Umbilical cord (tissue), 2 donors: ENCODE data around the gene NAV2. TPM values are rescaled to one million over a fixed set of nuclear protein-coding genes. Genes with fewer than 3 reads are reported as not detected.
A peak's percentile ranks its signal among the peaks of the same experiment; 100 is the strongest.

Experiments
- DNase-seq: peaks from one replicate; pipeline ENCODE4 v3.0.0-alpha.2; 2015; ENCODE audit warnings: low spot score
- total RNA-seq: library from RNA; depleted of rRNA; stranded (reverse); fragments of >200 nt; gene quantifications from one replicate; pipeline ENCODE4 v1.2.3, GENCODE V29; 2014; ENCODE audit warnings: low replicate concordance; ENCODE audit not compliant: insufficient read depth

The NAV2 gene
- total RNA-seq, 1 donor from 2014 or later: 14.7 TPM

DNA sequence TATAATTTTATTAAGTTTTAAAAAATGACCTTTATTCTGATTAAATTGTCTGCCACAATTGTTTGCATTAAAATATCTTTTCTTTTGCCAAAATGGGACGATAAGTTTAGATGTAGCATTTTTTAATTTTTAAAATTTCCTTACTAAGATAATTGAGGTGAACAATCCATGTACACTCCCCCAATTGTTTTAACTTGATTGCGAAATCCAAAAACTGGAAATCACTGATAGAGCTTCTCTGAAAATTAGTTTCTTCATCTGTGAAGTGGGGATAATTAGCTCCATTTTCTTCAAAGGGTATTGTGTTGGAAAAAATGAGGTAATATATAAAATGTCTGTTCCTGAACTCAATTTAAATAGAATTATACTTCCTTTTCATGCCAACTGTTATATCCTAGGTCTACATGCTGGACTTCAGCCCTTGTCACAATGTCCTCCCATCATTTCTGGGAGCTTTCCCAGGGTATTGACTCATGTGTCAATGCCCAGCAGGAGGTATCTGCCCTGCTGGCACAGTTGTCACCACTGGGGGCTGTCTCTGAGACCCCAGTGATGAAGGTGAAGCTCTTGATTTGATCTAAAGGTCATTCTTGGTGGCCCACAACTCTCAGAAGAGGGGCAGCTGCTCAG is 28.7 kb upstream of the NAV2 start:
- DNase-seq: no peak

DNA sequence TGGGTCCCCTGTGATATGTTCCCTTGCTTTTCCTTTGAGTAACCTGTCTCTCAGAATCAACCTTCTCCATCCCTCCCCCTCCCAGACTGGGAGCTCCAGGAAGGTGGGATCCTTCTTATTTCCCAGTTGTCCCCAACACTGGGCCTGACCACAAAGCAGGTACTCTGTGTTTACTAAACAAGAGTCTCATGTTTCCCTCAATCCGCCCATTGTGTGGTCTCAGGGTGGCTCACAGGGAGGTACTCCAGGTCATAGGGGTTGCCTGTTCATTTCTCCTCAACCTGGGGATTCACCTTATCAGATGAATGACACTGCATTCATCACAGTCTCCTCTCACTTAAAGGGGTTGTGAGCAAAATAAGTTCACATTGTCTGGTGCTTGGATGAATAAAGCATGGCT is 26.4 kb upstream of the NAV2 start:
- DNase-seq: no peak

DNA sequence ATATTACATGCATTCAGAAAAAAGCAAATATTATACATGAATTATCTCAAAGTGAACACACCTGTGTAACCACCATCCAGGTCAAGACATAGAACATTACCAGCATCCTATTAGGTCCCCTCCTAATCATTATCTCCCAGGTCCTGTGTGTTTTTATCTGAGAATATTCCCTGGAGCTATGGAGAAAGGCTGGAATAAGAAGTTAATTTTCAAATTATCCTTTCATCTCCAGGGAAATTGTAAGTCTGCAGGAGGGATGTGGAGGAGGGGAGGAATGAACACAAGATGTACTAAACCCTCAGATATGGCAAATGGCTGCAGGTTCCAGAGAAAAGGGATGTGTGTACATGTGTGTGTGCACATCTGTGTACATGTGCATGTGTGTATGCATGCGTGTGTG is 25.2 kb upstream of the NAV2 start:
- DNase-seq: no peak

DNA sequence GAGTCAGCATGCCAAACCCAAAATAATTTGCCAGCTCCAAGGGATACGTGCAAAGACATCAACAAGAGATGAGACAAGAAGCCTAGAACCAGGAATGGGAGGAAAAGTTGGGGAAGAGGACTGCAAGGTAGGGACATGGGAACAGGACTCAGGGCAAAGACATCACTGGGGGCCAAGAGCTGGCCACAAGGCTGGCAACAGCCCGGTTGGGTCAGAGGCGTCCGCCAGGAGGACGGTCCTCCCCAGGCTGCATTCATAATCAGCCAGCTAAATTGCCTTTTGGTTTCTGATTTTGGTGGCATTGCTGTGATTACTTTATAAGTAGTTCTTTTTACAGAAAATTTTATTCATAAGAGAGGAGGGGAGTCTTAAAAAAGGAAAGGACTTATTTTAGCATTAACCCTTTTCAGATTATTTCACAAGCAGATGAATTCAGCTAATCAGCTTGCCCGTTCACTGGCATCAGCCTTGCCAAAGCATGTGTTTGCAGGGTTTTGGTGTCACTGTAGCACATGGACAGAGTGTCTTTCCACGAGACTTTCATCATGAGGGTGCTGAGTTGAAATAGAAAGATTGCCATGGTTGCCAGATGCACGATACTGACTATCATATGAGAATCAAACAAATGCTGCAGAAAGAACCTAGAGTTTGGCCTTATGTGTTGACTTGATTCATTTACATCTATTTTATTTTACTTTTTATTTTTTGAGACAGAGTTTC is 23.2 kb upstream of the NAV2 start:
- no peak for DNase-seq

DNA sequence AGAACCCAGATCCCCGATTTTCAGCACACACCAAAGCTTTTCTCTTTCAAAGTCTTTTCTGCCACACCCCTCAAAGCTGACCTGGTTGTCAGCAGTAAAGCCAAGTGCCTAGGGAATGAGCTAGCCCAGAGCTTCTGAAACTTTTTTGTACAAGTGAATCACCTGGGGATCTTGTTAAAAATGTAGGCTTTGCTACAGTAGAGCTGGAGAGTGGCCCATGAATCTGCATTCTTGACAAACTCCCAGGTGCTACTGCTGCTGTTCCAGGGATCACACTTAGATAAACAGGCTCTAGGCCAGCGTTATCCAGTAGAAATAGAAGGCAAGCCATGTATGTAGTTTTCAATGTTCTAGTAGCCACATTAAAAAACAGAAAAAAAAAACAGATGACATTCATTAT is 21.8 kb upstream of the NAV2 start:
- no peak for DNase-seq

DNA sequence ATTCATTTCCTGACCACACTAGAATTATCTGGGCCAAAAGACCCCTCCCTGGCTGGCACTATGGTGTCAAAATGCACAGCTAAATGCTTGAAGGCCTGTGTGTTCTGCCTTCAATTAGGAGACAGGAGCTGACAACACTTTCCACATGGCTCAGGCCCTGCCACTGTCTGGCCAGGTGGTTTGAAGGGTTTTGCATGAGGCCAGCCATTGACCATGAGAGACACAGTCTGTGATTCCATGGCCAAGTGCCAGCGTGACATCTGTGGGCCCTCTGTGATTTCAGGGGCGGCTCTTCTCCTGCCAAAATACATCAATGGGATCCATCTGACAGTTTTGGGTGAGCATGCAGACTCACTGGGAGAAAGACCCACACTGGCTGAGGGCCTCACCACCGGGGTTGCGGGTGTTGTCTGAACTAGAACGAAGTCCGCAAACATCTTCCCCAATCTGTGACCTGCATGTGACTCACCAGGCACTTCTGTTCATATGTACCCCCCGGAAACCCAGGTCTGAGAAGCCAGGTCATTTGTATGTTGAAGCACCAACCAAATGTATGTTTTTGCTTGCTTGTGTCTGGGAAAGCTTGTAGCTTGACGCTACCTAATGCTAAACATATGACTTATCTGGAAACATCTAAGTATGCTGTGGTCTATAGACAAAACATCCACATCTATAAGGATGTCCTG is 20.7 kb upstream of the NAV2 start:
- DNase-seq: no peak

DNA sequence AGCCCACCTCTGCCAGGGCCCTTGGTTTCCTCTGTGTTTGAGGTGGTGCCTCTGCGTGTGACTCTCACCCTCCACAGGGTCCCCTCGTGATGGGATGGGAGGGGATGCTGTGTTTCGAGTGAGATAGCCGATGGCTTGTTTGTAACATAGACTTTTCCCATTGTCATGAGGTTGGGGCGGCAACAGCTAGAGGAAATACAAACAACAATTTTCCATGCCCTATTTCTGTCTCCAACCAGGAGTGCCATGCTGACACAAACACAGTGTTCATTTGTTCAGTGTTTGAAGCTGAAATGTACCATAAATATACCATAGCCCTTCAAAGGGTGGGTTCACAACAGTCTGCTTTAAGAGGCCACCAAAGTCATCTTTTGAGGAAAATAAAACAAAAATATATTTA is 19.5 kb upstream of the NAV2 start:
- DNase-seq: no peak

DNA sequence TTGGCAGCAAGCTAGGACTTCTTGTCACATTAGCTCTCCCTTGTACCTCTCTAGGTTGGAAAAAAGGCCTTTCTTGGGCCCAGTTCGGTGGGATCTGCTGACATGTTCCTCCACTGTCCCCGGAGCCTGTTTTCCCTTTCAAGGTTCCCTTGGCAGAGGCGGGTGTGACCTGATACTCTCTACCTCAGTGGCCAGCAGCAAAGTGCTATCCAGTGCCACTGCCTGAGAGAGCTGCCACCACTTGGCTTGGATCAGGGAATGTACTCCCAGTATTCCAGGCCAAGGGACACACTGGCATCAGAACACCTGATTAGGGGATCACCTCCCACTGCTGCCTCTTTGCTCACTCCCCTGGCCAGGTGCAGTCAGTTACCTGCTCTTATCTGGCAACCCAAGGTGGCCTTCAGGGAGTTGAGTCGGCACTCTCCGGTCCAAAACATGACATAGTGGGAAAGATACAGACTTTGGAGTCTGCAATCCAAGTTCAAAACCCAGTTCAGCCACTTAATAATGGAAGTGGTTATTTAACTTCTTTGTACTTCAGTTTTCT is 17.8 kb upstream of the NAV2 start:
- no peak for DNase-seq

DNA sequence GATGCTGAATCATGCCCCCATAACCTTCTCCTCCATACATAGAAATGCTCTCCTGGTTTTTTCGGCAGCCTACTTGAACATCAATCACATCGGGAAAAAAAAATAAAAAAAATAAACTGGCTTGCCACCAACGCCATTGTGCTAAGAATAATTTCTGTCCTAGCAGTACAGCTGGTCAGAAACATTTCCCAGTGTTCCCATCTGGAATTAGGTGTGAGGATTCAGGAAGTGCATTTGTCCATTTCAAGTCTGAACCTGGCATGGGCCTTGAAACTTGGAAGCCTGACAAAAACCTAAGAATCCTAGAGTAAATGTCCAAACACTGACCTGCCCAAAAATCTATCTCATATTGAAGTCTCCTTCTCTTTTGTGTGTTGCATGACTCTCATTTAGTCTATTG is 16.6 kb upstream of the NAV2 start:
- DNase-seq: no peak

DNA sequence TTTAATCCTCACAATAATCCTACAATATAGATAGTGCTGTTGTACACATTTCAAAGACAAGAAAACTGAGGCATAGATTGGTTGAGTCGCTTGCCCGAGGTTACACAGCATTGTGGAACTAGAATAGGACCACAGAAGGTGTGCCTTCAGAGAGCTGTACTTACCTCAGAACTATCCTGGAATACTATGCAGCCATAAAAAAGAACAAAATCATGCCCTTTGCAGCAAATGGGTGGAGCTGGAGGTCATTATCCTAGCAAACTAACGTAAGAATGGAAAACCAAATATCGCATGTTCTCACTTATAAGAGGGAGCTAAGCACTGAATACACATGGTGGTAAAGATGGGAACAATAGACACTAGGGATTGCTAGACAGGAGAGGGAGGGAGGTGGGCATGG is 15.7 kb upstream of the NAV2 start:
- no peak for DNase-seq

DNA sequence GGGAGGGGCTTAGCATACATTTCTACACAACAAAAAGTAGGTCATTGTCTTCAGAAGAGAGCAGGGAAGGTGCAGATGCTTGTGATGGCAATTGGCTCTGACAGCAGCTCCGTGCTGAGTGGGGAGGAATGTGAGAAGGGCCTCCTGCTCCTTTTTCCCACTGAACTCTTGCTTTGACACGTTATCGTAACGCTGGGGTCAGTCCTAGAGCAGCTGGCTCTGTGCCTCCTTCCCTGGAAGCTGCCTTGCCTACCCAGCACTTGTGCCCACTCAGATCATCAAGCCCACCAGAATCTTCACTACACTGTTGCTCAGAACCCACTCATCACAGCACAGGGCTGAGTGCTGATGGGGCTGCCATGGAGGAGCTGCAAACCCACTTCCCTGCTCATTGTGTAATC is 14.9 kb upstream of the NAV2 start:
- DNase-seq: no peak

DNA sequence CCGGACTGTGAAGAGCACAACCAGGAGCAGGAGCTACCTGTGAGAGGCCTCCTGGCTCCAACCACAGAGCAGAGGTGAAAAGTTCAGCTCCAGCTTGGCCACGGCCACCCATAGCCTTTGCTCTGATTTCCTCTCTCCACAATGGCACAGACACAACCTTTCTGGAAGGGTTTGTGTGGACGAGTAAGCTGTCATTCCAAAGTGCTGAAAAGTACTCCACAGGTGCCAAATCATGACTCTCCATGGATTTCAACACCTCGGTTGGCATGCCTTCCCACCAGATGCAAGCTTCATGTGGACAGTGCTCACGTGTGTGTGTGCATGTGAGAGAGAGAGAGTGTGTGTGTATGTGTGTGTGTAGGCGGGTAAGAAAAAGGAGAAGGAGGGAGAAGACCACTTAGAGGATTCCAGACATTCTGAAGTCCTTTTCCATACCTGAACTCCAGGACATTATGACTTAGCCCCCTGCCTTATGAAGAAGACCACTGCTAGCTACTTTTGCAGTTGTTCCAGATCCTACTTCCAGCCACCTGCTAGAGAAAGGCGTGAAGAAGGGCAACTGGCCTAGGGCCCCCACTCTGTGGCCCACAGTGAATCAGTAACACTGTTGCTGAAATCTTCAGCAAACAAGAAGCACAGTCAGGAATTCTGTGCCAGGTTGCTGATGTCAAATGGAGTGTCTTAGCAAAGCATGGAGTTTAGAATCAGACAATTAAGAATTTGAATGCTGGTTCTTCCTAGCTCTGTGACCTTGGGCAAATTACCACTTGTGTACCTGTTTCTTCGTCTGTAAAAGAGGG is 13.9 kb upstream of the NAV2 start:
- no peak for DNase-seq

DNA sequence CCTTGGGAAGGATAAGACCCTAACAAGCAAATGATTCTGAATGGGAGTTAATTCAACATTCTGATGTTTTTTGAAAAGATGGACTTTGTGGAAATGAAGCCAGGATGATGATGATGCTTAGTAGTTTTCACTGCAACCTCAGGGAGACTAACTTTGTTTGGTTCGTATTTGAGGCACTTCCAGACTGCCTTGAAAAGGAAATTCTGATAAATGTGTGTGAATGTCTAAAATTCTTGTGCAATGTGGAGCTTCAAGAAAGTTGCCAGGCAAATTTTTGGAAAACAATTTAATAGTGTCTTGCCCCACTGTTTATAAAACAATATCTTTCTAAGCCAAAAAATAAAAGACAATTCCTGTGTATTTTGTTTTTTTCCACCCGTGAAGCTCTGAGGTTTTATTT is 11.2 kb upstream of the NAV2 start:
- no peak for DNase-seq

DNA sequence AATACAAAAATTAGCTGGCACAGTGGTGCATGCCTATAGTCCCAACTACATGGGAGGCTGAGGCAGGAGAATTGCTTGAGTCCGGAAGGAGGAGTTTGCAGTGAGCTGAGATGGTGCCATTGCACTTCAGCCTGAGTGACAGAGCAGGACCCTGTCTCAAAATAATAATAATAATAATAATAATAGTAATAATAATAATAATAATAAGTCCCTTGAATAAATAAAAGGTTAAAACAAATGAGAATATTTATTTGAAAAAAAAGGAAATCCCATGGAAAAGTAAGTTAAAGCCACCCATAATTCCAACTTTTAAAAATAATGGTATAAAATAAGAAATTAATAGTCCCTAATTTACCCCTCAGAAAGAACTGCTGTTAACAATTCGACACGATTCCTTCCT is 10.0 kb upstream of the NAV2 start:
- no peak for DNase-seq

DNA sequence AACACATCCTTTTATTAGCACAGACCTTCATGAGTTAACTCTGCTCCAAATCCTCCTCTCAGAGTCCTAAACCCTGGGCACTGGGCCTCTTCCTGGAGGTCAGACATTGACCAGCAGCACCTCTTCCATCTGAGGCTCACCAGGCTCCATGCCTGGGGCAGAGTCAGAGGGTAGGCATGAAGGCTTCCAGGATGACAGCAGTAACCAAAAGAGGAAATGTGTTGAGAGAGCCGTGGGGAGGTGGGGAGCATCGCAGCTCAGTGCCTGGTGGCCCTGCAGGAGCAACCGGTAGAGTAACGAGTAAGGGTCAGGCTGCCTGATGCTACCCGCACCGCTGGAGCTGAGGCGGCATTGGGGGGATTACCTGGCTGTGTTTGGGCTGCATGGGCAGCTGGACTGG is 9.4 kb upstream of the NAV2 start:
- DNase-seq: no peak

DNA sequence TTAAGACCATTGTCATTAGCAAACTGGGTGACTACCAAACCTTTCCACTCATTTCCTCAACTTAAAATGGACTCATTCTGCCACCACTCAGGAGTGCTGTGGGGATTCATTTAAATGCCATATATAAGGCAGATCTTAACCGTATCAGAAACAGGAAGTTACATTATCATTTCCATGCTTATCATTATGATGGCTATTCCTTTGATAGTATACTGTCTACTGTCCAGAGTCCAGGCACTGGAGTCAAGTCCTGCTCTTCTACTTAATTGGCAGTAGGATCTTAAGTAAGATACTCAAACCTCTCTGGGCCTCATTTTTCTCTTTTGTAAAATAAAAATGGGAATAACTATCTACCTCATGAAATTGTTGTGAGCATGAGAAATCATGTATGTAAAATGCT is 8.4 kb upstream of the NAV2 start:
- DNase-seq: no peak

DNA sequence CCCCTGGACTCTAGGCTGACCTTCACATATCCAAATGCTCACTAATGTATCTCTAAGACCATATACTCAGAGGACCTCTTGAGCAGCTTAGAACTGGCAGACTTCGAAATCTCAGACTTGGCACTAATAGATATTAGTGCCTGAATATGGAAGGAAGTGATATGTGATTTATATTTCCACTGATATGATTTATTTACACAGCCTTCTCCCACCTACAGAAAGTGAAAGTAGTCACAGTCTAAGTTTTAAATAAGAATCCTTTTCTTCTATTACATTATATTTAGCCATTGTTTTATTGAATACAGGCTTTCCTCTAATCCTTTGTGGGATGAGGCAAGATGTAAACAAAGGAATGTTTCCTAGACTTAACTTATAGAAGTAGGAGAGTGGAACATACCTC is 6.7 kb upstream of the NAV2 start:
- DNase-seq: no peak

DNA sequence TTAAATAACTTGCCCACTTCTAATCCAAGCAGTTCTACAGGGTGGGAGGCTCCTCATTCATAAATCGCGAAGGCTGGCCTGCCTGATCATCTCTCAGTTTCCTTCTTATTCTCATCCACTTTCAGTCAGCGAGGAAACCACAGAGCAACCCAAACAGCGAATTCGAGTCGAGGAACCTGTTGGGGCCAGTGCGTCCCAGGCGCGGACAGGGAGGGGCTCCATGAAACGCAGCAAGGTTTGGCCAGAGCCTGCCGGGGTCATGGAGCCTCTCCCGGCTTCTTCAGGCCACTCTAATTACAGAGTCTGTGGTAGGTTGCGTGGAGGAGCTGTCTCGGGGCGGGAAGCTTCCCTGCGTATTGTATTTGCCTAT is 741 bp upstream of the NAV2 start:
- no peak for DNase-seq

DNA sequence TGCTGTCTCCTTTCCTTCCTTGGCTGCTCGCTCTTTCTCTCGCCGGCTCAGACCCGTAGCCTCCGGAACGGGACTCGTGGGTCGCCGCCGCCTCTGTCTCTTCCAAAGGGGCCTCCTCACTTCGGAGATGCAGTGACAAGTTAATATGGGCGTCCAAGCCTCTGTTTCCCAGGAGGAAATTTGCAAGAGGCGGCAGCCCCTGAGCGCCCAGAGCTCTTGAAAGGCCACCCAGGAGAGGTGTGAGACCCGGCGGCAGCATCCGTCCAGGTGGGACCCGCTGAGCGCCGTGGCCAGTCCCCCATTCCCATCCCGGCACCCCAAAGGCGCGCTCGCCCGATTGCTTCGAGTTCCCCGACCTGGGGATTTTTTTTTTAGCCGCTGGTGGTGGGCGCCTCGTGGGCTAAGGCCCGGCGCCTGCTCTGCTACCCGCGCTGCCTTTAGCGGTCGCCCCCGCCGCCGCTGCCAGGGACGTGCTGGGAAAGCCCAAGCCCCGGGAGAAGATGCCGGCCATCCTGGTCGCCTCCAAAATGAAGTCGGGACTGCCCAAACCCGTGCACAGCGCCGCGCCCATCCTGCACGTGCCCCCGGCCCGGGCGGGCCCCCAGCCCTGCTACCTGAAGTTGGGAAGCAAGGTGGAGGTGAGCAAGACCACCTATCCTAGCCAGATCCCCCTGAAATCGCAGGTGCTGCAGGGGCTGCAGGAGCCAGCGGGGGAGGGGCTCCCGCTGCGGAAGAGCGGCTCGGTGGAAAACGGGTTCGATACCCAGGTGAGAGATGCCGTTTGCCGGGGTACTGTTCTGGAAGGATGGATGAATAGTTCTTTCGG is 772 bp downstream of the NAV2 start:
- DNase-seq: no peak

DNA sequence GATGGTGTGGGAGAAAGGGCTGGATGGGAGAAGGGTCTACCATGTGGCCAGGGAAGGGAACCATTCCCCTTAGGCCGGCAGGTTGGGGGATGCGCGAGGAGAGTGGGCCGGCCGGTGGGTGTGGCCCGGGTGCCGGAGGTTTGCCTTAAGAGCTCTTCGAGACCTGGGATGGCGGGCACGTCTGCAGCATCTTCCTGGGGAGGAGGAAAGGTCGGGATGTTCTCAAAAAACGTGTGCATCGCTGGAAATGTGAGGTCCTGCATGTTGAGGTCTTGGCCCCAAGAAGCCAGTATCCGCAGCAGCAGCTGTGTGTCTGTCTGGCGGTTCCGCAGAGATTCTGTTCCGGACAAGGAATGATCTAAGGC is 1.4 kb downstream of the NAV2 start:
- DNase-seq: peak; percentile 31
